ENCODE data around the gene TBRG4.

TBRG4 gene

DNA sequence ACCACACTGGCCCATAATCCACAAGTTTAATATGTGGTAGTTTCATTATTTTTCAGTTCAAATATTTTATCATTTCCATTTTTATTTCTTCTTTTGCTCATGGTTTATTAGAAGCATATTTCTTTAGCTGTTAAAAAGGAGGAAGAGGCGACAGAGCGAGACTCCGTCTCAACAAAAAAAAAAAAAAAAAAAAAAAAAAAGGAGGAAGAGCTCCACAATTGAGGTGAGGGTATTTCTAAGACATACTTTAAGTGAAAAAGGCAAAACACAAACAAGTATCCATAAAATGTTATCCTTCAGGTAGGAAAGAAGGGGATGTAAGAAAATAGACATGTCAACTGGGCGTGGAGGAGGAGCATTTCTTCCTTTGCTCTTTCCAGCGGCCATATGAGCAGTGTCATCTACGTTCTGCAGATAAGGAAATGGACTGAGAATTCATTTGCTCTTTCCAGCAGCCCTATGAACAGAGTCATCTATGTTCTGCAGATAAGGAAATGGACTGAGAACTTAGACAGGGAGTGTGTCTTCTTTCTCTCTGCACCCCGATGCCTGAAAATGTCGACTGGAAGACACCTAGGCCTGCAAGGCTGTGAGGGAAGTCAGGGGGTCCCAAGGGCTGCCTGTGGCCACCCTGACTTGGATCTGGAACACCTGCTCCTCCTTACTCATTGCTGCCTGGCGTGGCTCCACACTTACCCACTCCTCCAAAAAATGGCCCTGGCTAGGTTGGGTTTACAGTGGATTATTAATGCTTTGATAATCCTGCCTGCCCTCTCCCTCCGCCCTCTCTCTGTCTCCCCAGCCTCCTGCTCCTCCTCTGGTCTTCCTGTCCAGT, 27.2 kb upstream of the TBRG4 start:
- no peak for DNase-seq (ENCODE audit: low read depth, low spot score)
- TF ChIP-seq CTCF (IDR thresholded peaks at IDR 0.05; ENCODE audit: insufficient read depth, low read length, missing control alignments) = no peak
- H3K4me3 ChIP-seq (ENCODE audit: low read depth, low read length) = no peak overlapping the region
- POLR2A ChIA-PET = no interaction called here
- CTCF ChIA-PET = interaction anchor here (0.7 to 6.4 kb wide), 9 partner anchors 9 to 289 kb away, joined by 3 to 95 read pairs (median 5); no protein-coding TSS in a partner anchor

GRCh38 chr7:45136106-45137060, 24.9 kb upstream of the TBRG4 start:
- no peak overlapping the region for H3K4me3 ChIP-seq (ENCODE audit: low read depth, low read length)
- peak; percentile 71 for TF ChIP-seq CTCF (IDR thresholded peaks at IDR 0.05; ENCODE audit: insufficient read depth, low read length, missing control alignments)
- no peak for DNase-seq (ENCODE audit: low read depth, low spot score)
- CTCF ChIA-PET = interaction anchor here (0.6 to 6.4 kb wide), 47 partner anchors 9 to 894 kb away, joined by 3 to 95 read pairs (median 4); partner anchors contain the start of genes RAMP3 and TBRG4
- POLR2A ChIA-PET = interaction anchor here (1.0 kb wide), 1 partner anchor 338 kb away, joined by 3 read pairs; no protein-coding TSS in a partner anchor

- POLR2A ChIA-PET = no interaction called here
- DNase-seq (ENCODE audit: low read depth, low spot score) = no peak
- H3K4me3 ChIP-seq (ENCODE audit: low read depth, low read length) = no peak overlapping the region
- TF ChIP-seq CTCF (IDR thresholded peaks at IDR 0.05; ENCODE audit: insufficient read depth, low read length, missing control alignments) = no peak
- CTCF ChIA-PET = interaction anchor here (2.4 to 6.4 kb wide), 4 partner anchors 10 to 277 kb away, joined by 11 to 95 read pairs (median 23); no protein-coding TSS in a partner anchor
Observed at GRCh38 chr7:45133877-45134276, 22.4 kb upstream of the TBRG4 start.

DNA sequence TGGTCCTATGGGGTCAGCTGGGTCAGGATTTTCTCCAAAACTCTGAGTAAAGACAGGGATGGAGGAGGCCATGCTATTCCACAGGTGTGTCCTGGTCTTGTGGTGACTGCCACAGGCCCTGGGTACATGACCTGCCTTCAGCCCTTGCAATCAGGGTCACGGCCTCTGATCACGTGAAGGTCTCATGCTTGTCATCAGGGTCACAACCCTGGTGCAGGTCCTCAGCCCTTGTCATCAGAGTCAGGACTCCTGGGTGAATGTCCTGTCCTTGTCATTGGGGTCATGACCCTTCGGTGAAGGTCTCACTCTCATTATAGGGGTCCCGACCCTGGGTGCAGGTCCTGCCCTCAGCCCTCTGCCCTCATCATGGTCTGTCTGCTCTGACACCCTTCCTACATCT, 21.9 kb upstream of the TBRG4 start:
- ChIA-PET CTCF (interaction anchor here (2.4 to 6.4 kb wide), 2 partner anchors 160 to 277 kb away, joined by 11 to 95 read pairs; no protein-coding TSS in a partner anchor), POLR2A (no interaction called here)
- no peak overlapping the region for H3K4me3 ChIP-seq (ENCODE audit: low read depth, low read length)
- no peak for TF ChIP-seq CTCF (IDR thresholded peaks at IDR 0.05; ENCODE audit: insufficient read depth, low read length, missing control alignments)
- DNase-seq (ENCODE audit: low read depth, low spot score) = no peak

DNA sequence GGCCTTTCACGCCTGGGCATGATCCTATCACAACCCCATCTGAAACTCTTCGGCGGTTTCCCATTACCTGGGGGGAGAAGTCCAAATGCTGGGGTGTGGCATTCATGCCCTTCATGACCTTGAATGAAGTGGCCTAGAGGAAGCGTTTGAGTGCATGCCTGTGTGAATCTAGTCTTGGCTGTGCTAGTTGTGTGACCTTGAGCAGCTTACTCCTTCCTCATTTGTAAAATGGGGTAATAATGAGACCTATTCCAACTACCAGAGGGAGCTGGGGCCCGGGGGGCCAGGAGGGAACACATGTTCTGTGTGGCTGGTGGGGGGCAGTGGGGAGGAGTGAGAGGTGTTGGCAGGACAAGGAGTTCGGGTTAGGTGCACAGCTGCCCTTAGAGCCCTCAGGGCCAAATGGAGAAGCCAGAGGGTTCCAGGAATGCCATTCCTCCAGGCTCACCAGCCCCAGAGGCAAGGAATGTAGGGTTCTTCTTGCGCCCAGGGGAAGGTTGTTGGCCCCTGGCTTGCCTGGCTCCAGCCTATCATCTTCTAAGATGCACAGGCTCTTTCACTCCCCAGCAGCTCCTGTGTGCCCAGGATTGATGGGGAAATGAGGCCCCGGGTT, 21.3 kb upstream of the TBRG4 start:
- H3K4me3 ChIP-seq (ENCODE audit: low read depth, low read length) = no peak overlapping the region
- no peak for TF ChIP-seq CTCF (IDR thresholded peaks at IDR 0.05; ENCODE audit: insufficient read depth, low read length, missing control alignments)
- POLR2A ChIA-PET = no interaction called here
- CTCF ChIA-PET = interaction anchor here (2.4 to 6.4 kb wide), 2 partner anchors 159 to 276 kb away, joined by 11 to 95 read pairs; no protein-coding TSS in a partner anchor
- no peak for DNase-seq (ENCODE audit: low read depth, low spot score)
